T follicular helper cell (primary cell): ENCODE data around the gene CKAP5.

Experiments used
- DNase-seq: peaks from one replicate; pipeline ENCODE4 v3.0.0-alpha.2; 2020; ENCODE audit warnings: low read depth

CKAP5 gene

DNA sequence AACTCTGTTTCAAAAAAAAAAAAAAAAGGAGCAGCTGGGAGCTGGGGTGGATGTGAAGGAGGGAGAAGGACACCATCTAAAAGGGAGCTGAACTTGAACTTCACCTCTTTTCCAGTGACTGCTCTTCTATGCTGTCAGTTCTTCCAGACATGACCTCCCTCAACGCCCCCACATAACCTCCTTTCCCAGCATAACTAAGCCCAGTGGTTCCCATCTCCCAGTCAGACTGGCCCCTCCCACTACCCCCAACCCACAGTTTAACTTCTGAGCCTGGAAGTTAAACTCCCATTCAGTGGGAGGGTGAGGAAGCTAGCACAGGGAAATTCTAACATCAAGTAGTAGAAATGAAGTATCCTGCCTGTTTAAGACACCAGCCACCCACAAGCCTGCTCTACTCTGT lies 147.5 kb downstream of the CKAP5 start:
- DNase-seq = no peak

DNA sequence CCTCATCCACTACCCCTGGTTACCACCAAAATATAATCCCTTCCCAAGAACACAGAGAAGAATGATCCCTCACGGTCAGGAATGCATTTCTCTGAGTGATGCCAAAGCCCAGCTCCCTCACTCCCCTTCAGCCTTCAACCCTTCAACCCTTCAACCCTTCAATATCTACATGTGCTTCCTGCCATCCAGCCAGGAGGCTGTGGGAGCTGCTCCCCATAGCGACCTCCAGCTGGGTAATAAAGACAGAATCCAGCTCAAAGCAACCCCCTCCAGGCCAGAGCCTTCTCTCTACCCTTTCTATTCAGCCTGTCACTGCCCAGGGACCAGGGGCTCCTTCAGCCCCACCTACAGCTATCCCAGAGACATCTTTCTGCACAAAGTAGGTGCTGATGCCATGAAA lies 148.4 kb downstream of the CKAP5 start:
- DNase-seq = no peak

DNA sequence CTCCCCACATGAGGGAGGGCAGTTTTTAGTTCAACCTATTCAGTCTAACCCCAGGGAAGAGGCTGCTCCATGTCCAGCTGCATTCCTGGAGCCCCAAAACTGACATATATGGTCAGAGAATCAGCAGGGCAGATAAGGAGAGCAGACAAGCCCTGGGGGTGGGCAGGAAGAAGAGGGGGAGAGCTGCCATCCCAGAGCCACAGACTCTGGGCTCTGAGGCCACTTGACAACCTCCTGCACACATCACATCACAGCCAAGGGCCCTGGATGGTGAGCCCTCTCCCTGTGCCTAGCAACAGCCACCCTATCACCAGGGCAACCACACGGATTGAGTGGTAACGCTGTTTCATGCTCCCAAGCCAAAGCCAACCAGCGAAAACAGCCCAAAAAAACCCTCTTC lies 148.8 kb downstream of the CKAP5 start:
- DNase-seq = no peak

DNA sequence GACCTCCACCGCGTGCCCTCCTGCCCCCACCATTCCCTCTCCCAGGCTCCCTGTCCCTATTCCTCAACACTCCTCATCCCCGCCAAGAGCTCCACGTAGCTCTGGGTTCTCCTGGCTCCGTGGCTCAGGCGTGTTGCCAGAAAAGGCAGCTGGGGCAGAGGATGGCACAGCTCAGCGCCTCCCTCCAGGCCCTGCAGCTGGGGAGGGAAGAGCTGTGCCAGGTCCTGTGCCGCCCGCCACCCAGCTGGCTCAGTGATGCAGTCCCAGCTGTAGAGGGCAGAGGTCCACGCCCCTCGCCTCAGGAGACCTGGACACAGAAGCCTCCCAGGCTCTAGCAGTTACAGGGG lies 149.9 kb downstream of the CKAP5 start:
- DNase-seq = no peak

DNA sequence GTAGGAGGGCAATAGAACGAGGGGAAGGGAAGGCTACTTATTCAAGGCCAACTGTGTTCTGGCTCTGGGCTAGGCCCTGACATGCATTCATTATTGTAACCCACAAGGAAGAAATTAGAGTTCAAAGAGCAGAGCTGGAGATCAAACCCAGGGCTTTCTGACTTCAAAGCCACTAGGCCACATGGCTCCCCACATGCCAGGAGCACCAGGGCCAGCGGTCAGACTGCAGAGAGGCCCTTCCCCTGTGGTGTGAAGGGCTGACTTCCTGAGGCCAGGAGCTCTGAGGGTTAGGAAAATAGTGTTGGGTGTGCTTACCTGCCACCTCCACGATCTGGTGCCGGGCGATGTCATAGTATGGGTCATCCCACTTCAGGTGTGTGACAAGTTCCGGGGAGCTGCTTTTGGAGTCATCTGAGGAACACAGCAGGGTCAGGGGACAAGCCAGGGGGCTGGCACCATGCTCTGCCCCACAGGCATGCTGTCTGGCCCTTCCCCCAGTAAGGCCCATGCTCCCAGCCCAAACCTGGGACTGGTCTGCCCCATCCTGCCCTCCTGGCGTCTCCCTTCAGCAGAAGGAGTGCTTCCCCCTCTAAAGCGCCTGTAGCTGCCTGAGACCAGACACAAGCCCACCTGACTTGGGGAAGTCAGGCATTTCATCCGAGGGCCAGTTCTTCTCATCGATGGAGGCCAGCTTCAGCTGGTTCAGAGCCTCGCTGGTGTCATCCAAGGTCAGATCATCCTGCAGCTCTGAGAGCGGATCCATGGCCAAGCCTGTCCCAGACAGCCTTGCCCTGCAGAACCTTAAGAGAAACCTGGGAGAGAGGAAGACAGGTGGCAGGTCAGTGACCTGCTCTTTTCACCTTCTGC lies 150.5 kb downstream of the CKAP5 start:
- no peak for DNase-seq

DNA sequence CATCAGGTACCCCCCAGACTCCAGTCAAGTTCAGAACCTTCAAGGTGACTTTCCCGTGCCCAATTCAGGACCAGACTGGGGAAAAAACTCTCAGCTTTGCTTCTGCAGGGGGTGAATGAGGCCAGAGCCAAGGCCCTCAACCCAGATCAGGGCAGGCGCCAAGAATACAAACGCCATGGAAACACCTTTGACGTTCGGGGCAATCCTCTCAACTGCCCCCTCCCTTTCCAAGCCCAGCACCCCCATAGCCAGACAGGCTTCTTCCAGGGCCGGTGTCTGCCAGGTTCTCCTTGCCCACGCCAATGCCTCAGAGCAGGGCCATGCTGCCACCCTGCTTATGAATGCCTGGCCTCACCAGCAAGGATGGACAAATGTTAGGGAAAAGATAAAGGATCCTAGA lies 151.5 kb downstream of the CKAP5 start:
- DNase-seq = no peak

DNA sequence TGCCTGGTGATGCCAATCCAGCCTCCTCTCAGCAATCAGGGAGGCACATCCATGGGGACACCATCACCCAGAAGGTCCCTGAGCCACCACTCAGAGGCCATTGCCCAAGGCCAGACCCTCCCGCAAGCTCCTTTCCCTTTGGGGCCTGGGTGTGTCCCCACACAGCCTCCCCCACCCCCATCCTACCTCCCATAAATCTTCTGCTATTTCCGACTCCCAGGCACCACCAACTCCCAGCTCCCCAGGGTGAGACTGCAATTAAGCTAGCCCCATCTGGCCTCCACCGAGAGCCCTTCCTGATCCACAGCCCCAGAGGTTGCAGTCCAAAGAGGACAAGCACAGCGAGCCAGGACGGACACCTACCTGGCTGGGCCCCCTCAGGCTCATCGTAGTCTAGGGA lies 152.0 kb downstream of the CKAP5 start:
- no peak for DNase-seq

DNA sequence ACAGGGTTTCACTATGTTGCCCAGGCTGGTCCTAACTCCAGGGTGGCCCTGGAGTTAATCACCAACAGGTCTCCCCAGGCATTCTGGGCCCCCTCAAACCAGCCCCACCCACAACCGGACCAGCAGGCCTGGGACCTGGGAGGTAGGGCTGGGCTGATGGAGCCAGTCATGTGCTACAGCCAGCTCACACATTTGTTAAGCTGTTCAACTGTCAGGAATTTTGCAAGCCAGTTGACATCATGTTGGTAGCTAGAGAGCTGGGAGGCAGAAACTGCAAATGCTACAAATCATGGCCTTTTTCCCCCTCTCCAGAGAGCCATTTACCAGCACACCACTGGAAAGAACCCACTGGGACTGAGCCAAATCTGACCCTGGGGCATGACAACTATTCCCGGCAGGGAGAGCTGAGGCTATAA lies 152.5 kb downstream of the CKAP5 start:
- no peak for DNase-seq
